HG03575 (cell line): ENCODE results near the gene WNT5A.
"Not testable (repeated sequence)": the region's sequence is repeated elsewhere in the genome, so short reads cannot be mapped to it uniquely, and the experiment has no call there.

Source experiments
- ATAC-seq: cut with Tn5 transposase; IDR thresholded peaks from one replicate; pipeline ENCODE4 v1.9.1; 2021; ENCODE audit not compliant: unreplicated experiment, insufficient number of reproducible peaks, low FRiP score; ENCODE audit errors: extremely low read depth

WNT5A gene

GRCh38 chr3:55511895-55512570 lies 24.9 kb upstream of the WNT5A start:
- ATAC-seq = no peak

DNA sequence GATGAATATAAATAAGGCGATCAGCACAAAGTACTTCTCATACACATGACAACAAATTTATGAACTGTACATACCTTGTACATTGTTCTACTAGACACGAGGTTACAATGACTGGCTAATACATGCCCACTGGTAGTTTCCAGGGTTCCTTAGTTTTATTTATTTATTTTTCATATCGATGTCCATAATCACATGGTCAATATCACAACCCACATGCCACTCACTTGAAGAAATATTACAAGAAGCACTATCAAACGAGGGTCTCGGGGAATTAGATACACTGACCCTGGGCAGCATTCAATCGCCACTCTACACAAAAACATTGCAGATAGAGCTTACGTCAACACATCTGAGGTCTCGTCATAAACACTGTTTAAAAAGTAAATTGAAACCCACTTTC lies 21.2 kb upstream of the WNT5A start:
- no peak for ATAC-seq

DNA sequence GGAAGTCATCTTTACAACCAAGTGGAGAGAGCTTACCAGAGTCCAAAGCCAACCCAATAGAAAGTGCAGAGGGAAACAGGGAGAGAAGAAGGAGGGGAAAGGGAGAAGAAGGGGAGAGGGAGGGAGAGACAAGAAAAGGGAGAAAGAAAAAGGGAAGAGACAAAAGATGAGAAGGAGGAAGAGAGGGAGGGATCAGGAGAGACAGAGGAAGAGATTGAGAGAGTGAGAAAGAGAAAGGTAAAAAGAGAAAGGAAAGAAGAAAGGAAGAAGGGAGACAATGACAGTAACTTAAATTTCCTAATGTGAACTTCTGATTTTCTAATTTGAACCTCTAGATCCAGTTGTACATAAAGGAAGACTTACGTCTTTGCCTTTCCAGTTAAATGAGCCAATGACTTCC lies 20.7 kb upstream of the WNT5A start:
- ATAC-seq = no peak

- ATAC-seq = no peak
These were observed 18.7 kb upstream of the WNT5A start for GRCh38 chr3:55505776-55506175.

DNA sequence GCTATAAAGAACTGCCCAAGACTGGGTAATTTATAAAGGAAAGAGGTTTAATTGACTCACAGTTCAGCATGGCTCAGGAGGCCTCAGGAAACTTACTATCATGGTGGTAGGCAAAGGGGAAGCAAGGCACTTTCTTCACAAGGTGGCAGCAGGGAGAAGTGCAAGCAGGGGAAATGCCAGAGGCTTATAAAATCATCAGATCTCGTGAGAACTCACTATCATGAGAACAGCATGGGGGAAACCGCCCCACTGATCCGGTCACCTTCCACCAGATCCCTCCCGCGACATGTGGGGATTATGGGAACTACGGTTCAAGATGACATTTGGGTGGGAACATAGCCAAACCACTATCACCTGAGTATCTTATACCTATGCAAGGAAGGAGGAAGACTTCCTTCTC lies 18.0 kb upstream of the WNT5A start:
- not testable (repeated sequence) for ATAC-seq

DNA sequence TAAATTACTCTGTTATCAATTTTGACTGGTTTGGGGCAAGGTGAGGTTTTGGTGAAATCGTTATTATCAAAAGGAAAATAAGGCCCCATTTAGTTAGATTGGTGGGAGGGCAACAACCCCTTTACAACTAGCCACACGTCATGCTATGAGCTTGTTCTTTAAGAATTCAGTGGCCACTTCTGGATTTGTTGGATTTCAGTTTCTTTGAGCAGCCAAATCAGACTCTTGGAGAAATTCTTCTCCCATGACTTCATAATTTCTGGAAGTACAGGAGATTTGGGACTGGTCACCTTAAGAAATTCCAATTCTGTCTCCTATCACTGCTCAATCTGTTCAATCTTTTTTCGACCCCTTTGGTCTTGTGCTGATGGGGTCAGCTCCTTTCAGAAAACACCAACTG lies 14.8 kb upstream of the WNT5A start:
- no peak for ATAC-seq

- ATAC-seq = no peak
These were observed 13.6 kb upstream of the WNT5A start for GRCh38 chr3:55500555-55501330.

- ATAC-seq = no peak
These were observed 11.4 kb upstream of the WNT5A start for GRCh38 chr3:55498520-55498919.

DNA sequence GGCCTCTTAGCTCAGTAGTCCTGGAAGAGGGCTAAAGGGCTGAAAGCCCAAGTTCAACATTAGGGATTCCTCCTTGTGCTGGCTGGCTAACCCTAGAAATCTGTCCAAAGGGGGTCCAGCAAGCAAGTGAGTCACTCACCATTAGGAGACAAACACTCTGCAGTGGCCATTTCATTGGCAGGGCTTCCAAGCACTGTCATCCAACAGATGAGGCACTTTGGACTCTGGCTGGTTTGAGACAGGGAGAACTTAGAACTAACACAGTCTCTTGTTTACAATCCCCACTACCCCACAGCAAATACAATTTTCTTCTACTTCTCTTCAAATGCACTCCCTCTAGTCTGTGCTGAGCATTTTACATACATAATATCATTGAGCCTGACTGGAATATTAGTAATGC lies 10.1 kb upstream of the WNT5A start:
- ATAC-seq = no peak

DNA sequence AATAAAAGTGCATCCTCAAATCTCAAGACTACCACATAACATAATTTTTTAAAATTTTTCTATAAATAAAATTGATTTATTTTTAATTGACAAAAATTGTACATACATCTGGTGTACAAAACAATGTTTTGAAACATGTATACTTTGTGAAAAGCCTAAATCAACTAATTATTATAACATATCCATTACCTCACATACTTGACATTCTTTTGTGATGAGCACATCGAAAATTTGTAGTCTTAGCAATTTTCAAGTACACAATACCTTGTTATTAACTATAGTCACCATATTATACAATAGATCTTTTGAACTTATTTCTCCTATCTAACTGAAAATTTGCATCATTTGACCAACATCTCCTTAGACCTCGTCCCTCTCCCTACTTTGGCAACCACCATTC lies 7.9 kb upstream of the WNT5A start:
- ATAC-seq = no peak

- no peak for ATAC-seq
These were observed 5.9 kb upstream of the WNT5A start for GRCh38 chr3:55492976-55493375.

DNA sequence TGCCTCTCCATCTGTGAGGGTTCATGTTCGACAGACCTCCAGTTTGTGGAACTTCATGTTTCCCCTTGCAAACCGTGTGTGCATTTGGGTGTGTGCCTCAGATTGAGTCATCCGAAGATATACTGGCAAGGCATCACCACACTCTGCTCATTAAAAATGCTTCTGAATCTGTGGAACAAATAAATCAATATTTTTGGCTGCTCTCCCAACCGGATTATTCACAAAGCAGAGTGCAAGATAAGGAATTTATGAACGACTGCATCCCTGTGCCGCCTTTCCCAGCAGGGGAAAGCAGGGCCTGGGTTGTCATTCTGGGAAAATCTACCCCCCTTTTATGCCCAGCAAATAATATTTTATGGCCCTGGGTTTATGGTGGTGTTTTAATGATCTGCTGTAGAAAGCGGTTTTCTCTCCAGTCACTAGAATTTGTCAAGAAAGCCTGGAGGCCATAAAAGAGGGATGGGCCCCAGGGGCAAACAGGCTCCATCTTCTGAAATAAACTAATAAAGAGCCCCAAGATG lies 4.2 kb upstream of the WNT5A start:
- ATAC-seq = no peak

GRCh38 chr3:55490276-55490913 lies 3.3 kb upstream of the WNT5A start:
- no peak for ATAC-seq

DNA sequence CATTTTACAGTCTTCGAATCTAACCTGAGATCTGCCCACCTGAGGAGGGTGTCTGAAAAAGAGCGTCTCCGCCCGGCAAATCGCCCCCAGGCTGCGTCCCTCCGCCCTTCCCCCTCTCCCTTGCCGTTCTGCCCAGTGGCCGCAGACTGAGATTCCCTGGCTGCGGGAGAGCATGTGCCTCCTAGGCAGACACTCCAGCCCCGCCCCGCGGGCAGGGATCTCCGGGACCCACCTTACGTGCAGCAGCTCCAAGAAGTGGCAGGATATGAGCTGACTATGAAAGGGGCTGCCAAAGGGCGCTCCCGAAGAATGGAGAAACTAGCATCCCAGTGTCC lies 2.7 kb upstream of the WNT5A start:
- no peak for ATAC-seq

DNA sequence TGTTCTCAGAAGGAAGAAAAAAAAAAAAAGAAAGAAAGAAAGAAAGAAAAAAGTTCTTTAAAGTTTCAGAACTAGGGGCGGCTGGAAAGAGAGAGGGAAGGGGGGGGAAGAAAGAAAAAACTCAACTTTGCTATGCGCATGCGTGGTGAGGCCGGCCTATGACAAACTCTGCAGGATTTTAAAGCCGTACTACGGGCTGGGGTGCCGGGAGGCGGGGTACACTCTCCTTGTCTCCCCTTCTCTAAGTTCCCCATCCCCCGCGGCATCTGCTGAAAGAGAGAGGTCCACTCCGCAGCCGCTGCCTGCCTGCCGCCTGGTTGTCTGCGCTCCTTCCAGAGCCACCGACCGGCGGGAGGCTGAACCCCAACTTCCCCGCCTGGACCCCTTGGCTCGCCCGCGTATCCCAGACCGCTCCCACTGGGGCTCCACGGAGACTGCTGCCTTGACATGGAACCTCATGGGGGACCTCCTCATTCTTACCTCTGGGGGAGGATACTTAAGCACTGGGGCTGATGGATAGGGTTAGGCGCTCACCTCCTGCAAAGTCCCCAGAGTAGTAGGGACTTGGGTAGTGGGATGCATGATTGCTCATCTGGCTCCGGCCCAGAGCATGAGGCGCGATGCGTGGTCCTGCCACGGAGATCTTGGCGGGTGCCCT lies 1.4 kb upstream of the WNT5A start:
- no peak for ATAC-seq

DNA sequence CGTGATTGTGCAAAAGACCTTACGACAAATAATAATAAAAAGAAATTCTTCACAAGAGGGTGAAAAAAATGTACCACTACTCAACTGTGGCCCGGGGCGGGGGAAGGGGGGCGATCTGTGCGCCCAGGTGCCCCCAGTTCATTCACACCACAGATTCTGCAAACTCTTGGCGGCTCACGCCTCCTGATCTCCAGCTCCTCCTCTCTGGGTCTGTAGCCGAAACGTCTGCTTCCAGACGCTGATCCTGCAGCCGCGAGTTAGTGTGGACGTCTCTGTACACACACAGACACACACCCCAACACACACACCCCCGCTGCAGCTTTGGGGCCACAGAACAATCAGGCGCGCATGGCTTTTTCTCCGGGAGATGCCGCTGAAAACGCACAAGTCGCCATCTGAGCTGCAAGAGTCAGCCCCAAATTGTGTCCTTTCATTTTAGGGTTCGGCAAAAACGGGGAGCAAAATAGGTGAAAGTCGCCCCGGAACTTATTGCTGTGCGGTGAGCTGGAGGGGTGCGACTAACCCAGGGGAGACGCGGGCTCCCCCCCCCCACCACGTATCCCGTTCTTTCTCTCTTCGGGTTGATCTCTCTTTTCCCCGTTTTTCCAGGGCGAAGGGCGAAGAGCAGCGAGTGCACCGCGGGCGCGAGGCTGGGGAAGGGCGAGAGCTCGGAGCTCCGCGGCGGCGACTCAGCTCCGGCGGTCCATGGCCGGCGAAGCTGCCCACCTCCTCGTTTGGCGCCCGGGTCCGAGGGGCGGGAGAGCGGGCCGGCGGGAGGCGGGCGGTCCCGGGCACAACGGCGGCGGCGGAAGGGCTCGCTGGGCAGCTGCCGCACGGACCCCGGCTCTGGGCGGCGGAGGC lies 505 bp upstream of the WNT5A start:
- no peak for ATAC-seq

GRCh38 chr3:55486101-55486856 lies 827 bp downstream of the WNT5A start:
- no peak for ATAC-seq
